Tibial nerve (tissue), 4 donors: ENCODE results near the gene DAAM2.

ENCODE experiments used
- CTCF ChIP-seq, 5 experiments: fragments of 200-600 bp in 3 of 5; fragments of 450-650 bp in 2 of 5; sonication (generic) in 3 of 5; IDR thresholded peaks; one replicate each; pipeline ENCODE4 v1.5.1; 2016 to 2019; ENCODE audit warnings: antibody characterized with exemption in 5 of 5, mild to moderate bottlenecking in 3 of 5, moderate library complexity in 2 of 5
- EP300 ChIP-seq, 2 donors: sonication (generic); formaldehyde crosslinking; IDR thresholded peaks; one replicate each; pipeline ENCODE4 v1.6.1; 2017; ENCODE audit warnings: antibody characterized with exemption in 2 of 2, mild to moderate bottlenecking in 1 of 2
- POLR2A ChIP-seq, 2 donors: fragments of 450-650 bp; IDR thresholded peaks; one replicate each; pipeline ENCODE4 v1.6.1; 2017; ENCODE audit warnings: antibody characterized with exemption in 2 of 2, mild to moderate bottlenecking in 2 of 2, moderate library complexity in 2 of 2

GRCh38 chr6:39778581-39779255 is 13.5 kb upstream of the DAAM2 start:
- no peak for TF ChIP-seq CTCF (IDR thresholded peaks at IDR 0.05)
- no peak for TF ChIP-seq POLR2A (IDR thresholded peaks at IDR 0.05)
- TF ChIP-seq EP300 (IDR thresholded peaks at IDR 0.05) = no peak
